GM18508 (cell line): ENCODE results near the gene HPN.
"Not testable (repeated sequence)": the region's sequence is repeated elsewhere in the genome, so short reads cannot be mapped to it uniquely, and the experiment has no call there.

Experiments
- ATAC-seq: cut with Tn5 transposase; IDR thresholded peaks from one replicate; pipeline ENCODE4 v1.9.1; 2021; ENCODE audit warnings: moderate number of reproducible peaks; ENCODE audit not compliant: insufficient read depth, unreplicated experiment

Gene HPN

GRCh38 chr19:35041548-35042055 lies at the start of gene HPN:
Gene HPN, plus strand, starts transcription at chr19:35041721. Its CDS starts 786 bp downstream, at chr19:35042507.
- ATAC-seq, result no peak

GRCh38 chr19:34992582-34992981 lies 48.9 kb upstream of the HPN start:
- not testable (repeated sequence) for ATAC-seq

GRCh38 chr19:34994286-34994642 lies 47.3 kb upstream of the HPN start:
- no peak for ATAC-seq

- no peak for ATAC-seq
These were observed 46.6 kb upstream of the HPN start for GRCh38 chr19:34994643-34995541.

GRCh38 chr19:34995551-34995950 lies 46.0 kb upstream of the HPN start:
- ATAC-seq, result no peak

GRCh38 chr19:34997071-34997617 lies 44.4 kb upstream of the HPN start:
- ATAC-seq, result no peak

- not testable (repeated sequence) for ATAC-seq
These were observed 43.3 kb upstream of the HPN start for GRCh38 chr19:34998224-34998623.

GRCh38 chr19:34998777-34999497 lies 42.6 kb upstream of the HPN start:
- ATAC-seq, result no peak

GRCh38 chr19:34999498-35000337 lies 41.8 kb upstream of the HPN start, which contains the start of gene GRAMD1A:
Gene GRAMD1A, plus strand, starts transcription at chr19:35000323. Its CDS starts 156 bp downstream, at chr19:35000479.
- no peak for ATAC-seq

GRCh38 chr19:35000338-35000646 lies 41.2 kb upstream of the HPN start:
- ATAC-seq, result no peak

- no peak for ATAC-seq
These were observed 40.6 kb upstream of the HPN start for GRCh38 chr19:35000647-35001501.

- ATAC-seq, result no peak
These were observed 39.4 kb upstream of the HPN start for GRCh38 chr19:35002037-35002535.

GRCh38 chr19:35004517-35005255 lies 36.8 kb upstream of the HPN start:
- ATAC-seq, result no peak

GRCh38 chr19:35005256-35005977 lies 36.1 kb upstream of the HPN start:
- no peak for ATAC-seq

- not testable (repeated sequence) for ATAC-seq
These were observed 35.5 kb upstream of the HPN start for GRCh38 chr19:35006007-35006341.

- ATAC-seq, result no peak
These were observed 35.1 kb upstream of the HPN start for GRCh38 chr19:35006342-35006998.

- no peak for ATAC-seq
These were observed 34.5 kb upstream of the HPN start for GRCh38 chr19:35006999-35007365.
